ENCODE data around the gene SGSH. TPM values are rescaled to one million over a fixed set of nuclear protein-coding genes. Genes with fewer than 3 reads are reported as not detected.

Gene SGSH
- total RNA-seq, 1 donor from 2014 or later, result 47.6 TPM

- TF ChIP-seq CTCF (IDR thresholded peaks at IDR 0.05), result no peak
- no peak for TF ChIP-seq POLR2A (IDR thresholded peaks at IDR 0.05)
- TF ChIP-seq POLR2AphosphoS5 (IDR thresholded peaks at IDR 0.05; ENCODE audit: insufficient read depth in 1 of 2, low read depth in 1 of 2), result no peak
- Histone ChIP-seq H3K4me3 (no peak overlapping the region), H3K4me1 (no peaks in the 10 kb centered on the region), H3K36me3 (peaks cover 0 to 19% of the 10 kb centered on the region in 2 donors), H3K27me3 (no peaks in the 10 kb centered on the region), H3K27ac (no peak overlapping the region), H3K9me3 (peaks cover 4% of the 10 kb centered on the region)
- intact Hi-C loops (cut with DNase I), result no loop called here
- no peak for DNase-seq (ENCODE audit: extremely low spot score in 2 of 2)
These were observed 8.3 kb upstream of the SGSH start for GRCh38 chr17:80228477-80228876.

- Histone ChIP-seq H3K4me3 (no peak overlapping the region), H3K36me3 (peaks cover 0 to 11% of the 10 kb centered on the region in 2 donors), H3K9me3 (peaks cover 4% of the 10 kb centered on the region), H3K27me3 (no peaks in the 10 kb centered on the region), H3K27ac (no peak overlapping the region), H3K4me1 (peaks cover 7% of the 10 kb centered on the region)
- no peak for TF ChIP-seq POLR2AphosphoS5 (IDR thresholded peaks at IDR 0.05; ENCODE audit: insufficient read depth in 1 of 2, low read depth in 1 of 2)
- TF ChIP-seq POLR2A (IDR thresholded peaks at IDR 0.05), result no peak
- TF ChIP-seq CTCF (IDR thresholded peaks at IDR 0.05), result no peak
- intact Hi-C loops (cut with DNase I), result no loop called here
- DNase-seq (ENCODE audit: extremely low spot score in 2 of 2), result no peak
These were observed 7.5 kb upstream of the SGSH start for GRCh38 chr17:80227666-80228065.

DNA sequence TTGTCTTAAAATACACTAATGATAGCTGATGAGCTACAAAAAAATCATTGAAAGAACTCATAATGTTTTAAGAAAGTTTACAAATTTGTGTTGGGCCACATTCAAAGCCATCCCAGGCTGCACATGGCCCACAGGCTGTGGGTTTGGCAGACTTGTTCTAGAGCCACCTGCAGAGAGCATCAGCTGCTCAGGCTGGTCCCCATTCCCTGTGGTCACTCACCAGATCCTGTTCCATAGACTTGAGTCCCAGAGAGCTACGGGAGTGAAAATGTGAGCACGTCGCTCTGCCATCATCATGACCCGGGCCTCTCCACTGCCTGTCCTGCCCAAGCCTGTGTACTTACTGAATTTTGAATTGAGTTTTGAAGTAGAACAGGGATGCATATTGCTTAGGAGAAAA is 7.0 kb upstream of the SGSH start:
- no peak for DNase-seq (ENCODE audit: extremely low spot score in 2 of 2)
- H3K27ac ChIP-seq, result no peak overlapping the region
- no peaks in the 10 kb centered on the region for H3K27me3 ChIP-seq
- TF ChIP-seq CTCF (IDR thresholded peaks at IDR 0.05) (no peak), POLR2A (IDR thresholded peaks at IDR 0.05) (no peak), POLR2AphosphoS5 (IDR thresholded peaks at IDR 0.05; ENCODE audit: insufficient read depth in 1 of 2, low read depth in 1 of 2) (no peak)
- H3K4me1 ChIP-seq, result peaks cover 11% of the 10 kb centered on the region
- H3K4me3 ChIP-seq, result no peak overlapping the region
- H3K36me3 ChIP-seq, result peaks cover 0 to 6% of the 10 kb centered on the region in 2 donors
- intact Hi-C loops (cut with DNase I), result no loop called here
- H3K9me3 ChIP-seq, result no peaks in the 10 kb centered on the region

- Histone ChIP-seq H3K4me3 (no peak overlapping the region), H3K27ac (no peak overlapping the region), H3K4me1 (peaks cover 23% of the 10 kb centered on the region), H3K36me3 (peaks cover 0 to 4% of the 10 kb centered on the region in 2 donors), H3K9me3 (no peaks in the 10 kb centered on the region), H3K27me3 (no peaks in the 10 kb centered on the region)
- intact Hi-C loops (cut with DNase I), result no loop called here
- DNase-seq (ENCODE audit: extremely low spot score in 2 of 2), result no peak
- TF ChIP-seq POLR2AphosphoS5 (IDR thresholded peaks at IDR 0.05; ENCODE audit: insufficient read depth in 1 of 2, low read depth in 1 of 2) (no peak), CTCF (IDR thresholded peaks at IDR 0.05) (no peak), POLR2A (IDR thresholded peaks at IDR 0.05) (no peak)
These were observed 5.1 kb upstream of the SGSH start for GRCh38 chr17:80225230-80225629.

DNA sequence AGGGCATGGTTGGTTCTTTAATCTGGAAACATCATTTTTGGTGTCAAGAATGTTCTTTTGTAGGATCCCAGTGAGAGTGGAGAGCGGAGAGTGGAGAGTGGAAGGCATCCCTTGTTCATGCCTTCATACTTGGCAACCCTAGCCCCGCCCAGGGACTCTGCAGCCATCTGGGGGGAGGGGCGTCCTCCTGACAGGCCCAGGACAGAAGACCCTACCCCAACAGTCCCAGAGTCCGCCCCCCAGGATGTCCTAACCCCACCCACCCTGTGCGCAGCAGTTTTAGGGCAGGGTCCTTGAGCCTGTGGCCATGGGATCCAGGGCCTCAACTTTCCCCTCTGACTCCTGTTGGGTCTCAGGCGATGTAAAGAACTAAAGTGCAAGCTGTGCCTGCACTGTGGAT is 4.5 kb upstream of the SGSH start:
- no peak for TF ChIP-seq POLR2A (IDR thresholded peaks at IDR 0.05)
- no peak for TF ChIP-seq CTCF (IDR thresholded peaks at IDR 0.05)
- no peak for TF ChIP-seq POLR2AphosphoS5 (IDR thresholded peaks at IDR 0.05; ENCODE audit: insufficient read depth in 1 of 2, low read depth in 1 of 2)
- no peak overlapping the region for H3K27ac ChIP-seq
- H3K4me3 ChIP-seq, result no peak overlapping the region
- no peak for DNase-seq (ENCODE audit: extremely low spot score in 2 of 2)
- intact Hi-C loops (cut with DNase I), result no loop called here
- H3K36me3 ChIP-seq, result peaks cover 0 to 4% of the 10 kb centered on the region in 2 donors
- no peaks in the 10 kb centered on the region for H3K27me3 ChIP-seq
- H3K9me3 ChIP-seq, result no peaks in the 10 kb centered on the region
- peaks cover 26% of the 10 kb centered on the region for H3K4me1 ChIP-seq

Measured in vagina (tissue), 2 donors.